22Rv1 (cell line): ENCODE measurements around the gene ZSCAN26.
A peak's percentile ranks its signal among the peaks of the same experiment; 100 is the strongest.
"Not testable (repeated sequence)": the region's sequence is repeated elsewhere in the genome, so short reads cannot be mapped to it uniquely, and the experiment has no call there.

Experiments
- H3K27ac ChIP-seq: fragments of 450-650 bp; 2 replicates; pipeline ENCODE4 v1.5.1; 2017
- ZFX ChIP-seq: fragments of 450-650 bp; IDR thresholded peaks from 2 replicates; pipeline ENCODE4 v1.6.1; 2017; ENCODE audit warnings: antibody characterized with exemption, borderline replicate concordance
- TF ChIP-seq, protein P1 (sequence below): fragments of 450-650 bp; IDR thresholded peaks from 2 replicates; pipeline ENCODE4 v1.5.1; 2017; ENCODE audit warnings: mild to moderate bottlenecking

Gene ZSCAN26

DNA sequence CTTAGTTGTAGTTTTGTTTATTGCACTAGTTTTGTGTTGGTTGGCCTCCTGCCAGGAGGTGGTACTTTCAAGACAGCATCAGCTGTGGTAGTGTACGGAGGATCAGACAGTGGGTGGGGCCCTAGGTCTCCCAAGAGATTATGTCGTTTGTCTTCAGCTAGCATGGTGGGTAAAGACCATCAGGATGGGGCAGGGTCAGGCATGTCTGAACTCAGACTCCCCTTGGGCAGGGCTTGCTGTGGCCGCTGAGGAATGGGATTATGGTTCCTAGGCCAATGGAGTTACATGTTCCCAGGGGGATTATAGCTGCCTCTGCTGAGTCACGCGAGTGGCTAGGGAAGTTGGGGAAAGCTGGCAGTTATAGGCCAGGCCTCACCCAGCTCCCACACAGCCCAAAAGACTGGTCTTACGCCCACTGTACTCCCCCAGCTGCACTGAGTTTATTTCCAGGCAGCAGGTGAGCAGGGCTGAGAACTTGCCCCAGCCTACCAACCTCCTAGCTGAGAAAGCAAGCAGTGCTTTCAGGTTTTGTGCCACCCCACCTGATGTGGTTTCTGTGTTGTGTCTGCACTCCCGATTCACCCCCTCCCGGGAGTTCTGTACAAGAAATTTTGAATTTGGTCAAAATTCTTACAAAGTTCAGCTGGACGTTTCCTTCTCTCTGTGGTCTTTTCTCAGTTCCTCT lies 44.3 kb downstream of the ZSCAN26 start:
- no peak overlapping the region for H3K27ac ChIP-seq
- no peak for TF ChIP-seq ZFX
- TF ChIP-seq, protein P1, sequence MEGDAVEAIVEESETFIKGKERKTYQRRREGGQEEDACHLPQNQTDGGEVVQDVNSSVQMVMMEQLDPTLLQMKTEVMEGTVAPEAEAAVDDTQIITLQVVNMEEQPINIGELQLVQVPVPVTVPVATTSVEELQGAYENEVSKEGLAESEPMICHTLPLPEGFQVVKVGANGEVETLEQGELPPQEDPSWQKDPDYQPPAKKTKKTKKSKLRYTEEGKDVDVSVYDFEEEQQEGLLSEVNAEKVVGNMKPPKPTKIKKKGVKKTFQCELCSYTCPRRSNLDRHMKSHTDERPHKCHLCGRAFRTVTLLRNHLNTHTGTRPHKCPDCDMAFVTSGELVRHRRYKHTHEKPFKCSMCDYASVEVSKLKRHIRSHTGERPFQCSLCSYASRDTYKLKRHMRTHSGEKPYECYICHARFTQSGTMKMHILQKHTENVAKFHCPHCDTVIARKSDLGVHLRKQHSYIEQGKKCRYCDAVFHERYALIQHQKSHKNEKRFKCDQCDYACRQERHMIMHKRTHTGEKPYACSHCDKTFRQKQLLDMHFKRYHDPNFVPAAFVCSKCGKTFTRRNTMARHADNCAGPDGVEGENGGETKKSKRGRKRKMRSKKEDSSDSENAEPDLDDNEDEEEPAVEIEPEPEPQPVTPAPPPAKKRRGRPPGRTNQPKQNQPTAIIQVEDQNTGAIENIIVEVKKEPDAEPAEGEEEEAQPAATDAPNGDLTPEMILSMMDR: no peak

DNA sequence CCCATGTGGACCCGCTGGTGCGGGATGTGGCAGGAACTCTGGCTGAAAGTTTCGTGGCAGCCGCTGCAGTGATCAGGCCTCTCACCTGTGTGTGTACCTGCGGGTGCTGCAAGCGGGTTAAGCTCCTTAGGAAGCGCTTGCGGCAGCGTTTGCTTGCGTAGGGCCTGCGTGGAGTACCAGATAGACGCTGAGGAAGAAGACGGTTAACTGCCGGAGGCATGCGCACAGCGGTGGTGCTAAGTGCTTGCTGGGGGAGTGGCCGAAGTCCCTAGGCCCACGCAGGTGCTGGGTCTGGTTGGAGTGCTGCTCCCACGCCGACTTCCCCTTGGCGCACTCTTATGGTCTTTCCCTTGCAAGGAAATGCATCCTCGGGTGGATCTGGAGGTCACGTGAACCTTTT lies 46.0 kb downstream of the ZSCAN26 start:
- TF ChIP-seq, protein P1: no peak
- no peak for TF ChIP-seq ZFX
- no peak overlapping the region for H3K27ac ChIP-seq

DNA sequence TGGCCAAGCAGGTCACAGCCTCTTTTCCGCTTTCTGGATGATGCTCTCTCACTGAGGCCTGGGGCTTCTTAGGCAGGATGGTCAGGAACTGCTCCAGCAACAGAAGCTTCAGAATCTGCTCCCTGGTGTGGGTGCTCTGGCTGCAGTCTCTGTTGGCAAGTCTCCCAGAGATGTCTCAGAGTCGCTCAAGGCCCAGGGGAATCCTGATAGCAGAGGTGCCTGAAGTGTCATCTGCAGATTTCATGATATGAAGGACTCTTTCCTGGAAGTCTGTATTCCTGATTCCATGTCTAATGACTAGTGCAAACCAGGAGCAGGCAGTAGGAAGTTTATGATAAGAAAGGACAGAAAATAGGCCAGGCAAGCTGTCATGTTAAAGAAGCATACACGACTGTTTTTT lies 48.7 kb downstream of the ZSCAN26 start:
- TF ChIP-seq ZFX: no peak
- TF ChIP-seq, protein P1: no peak
- no peak overlapping the region for H3K27ac ChIP-seq

DNA sequence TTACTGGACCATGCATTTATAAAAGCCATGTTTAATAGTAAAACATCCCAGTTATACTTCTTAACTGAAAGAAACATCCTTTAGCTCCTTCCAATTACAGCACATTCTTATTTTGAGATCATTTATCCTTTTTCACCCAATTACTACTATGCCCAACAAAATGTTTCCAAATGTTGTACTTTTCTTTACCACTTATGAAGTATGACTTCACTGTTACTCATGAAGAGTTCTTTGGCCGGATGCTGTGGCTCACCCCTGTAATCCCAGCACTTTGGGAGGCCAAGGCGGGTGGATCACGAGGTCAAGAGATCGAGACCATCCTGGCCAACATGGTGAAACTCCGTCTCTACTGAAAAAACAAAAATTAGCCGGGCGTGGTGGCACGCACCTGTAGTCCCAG lies 50.9 kb downstream of the ZSCAN26 start:
- H3K27ac ChIP-seq: not testable (repeated sequence)

DNA sequence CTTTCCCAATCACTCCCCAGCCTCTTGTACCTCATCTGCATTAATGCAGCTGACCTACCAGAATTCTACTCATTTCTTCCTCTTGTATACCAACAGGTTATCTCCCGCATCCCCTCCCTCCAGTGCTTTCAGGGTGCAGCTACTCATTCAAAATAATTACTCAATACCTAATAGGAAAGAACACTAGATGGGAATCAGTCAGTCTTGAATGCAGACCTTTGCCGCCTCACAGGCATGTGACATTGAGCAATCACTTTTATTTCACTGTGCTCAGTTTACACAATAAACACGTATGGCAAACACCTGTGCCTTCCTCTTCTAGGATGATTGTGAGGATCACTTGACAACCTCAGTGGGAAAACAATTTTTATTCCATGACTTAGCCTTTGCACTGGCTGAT lies 55.7 kb downstream of the ZSCAN26 start:
- TF ChIP-seq ZFX: no peak
- TF ChIP-seq, protein P1: no peak
- H3K27ac ChIP-seq: peak overlapping the region; percentile 73

DNA sequence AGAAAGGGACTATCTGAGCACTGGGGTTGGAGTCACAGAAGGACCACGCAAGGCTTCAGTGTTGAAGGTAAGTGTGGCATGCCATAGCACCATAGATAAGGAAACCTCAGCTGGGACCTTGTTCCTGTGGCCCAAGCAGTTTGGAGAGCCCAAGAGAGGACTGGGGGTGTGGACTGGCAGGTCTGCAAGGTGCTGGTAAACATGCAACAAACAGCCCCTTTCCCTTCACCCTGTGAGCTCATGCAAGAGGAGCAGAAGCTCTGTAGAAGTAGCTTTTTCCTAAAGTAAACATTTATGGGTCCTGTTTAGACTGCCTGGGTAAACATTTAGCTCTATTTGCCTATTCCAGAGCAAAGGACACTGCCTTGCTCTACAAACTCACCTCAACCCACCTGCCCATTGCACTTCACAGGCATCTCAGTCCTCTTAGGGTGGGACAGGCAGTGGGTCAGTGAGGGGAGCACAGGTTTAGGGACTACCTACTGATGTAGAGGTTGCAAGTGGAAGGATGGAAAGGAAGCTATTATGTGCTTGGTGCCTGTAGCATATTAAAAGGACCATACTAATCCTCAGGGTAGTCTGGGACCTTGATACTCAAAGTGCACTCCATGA lies 57.0 kb downstream of the ZSCAN26 start:
- TF ChIP-seq, protein P1: no peak
- TF ChIP-seq ZFX: no peak
- peak overlapping the region; percentile 73 for H3K27ac ChIP-seq

DNA sequence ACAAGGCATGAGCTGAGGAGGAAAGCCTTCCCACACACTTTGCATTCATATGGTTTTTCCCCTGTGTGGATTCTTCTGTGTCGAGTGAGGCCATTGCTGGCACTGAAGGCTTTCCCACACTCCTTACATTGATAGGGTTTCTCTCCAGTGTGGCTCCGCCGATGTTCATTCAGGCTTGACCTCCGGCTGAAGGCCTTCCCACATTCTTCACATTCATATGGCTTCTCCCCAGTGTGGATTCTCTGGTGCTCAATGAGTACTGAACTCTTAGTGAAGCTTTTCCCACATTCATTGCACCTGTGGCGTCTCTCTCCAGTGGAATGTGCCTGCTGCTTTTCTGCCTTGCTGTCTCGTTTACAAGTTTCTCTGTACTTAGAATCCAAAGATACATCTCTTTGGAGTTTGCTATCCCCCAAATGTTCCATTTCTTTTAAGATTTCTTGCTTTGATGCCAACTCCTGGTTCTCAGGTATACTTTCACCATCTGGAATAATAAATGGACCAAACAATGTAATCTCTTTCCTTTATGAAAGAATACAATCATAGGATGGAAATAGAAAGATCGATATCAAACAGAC lies 59.5 kb downstream of the ZSCAN26 start:
- no peak for TF ChIP-seq ZFX
- TF ChIP-seq, protein P1: no peak
- H3K27ac ChIP-seq: no peak overlapping the region
